MCF 10A (cell line): ENCODE results near the gene DHRS9. TPM values are rescaled to one million over a fixed set of nuclear protein-coding genes. Genes with fewer than 3 reads are reported as not detected.

Experiments
- BruUV-seq: library from RNA; stranded (reverse); fragments of 400-500 nt; replicated peaks from 2 replicates; lab custom pipeline; 2021; lab: Mats Ljungman, UMichigan
- CTCF ChIA-PET: fragments of 300-600 bp; sonication (Branson Sonifier 250); formaldehyde crosslinking; extraction: SDS; loops from one replicate; lab custom pipeline; 2021; ENCODE audit warnings: antibody characterized with exemption, inconsistent platforms; lab: Yijun Ruan, JAX
- POLR2A ChIA-PET: fragments of 300-600, 350-650 bp; sonication (Branson Sonifier 250); formaldehyde crosslinking; extraction: SDS; loops from one replicate; lab custom pipeline; 2020; ENCODE audit warnings: antibody characterized with exemption, inconsistent platforms; lab: Yijun Ruan, JAX
- DNase-seq: peaks from one replicate; pipeline ENCODE4 v3.0.0-alpha.2; 2018; ENCODE audit not compliant: unreplicated experiment
- H3K27ac Mint-ChIP-seq: one replicate; pipeline ENCODE4 v1.8.0; 2022; ENCODE audit warnings: mild to moderate bottlenecking, low read depth, mixed read lengths; ENCODE audit not compliant: unreplicated experiment
- H3K27me3 Mint-ChIP-seq: one replicate; pipeline ENCODE4 v1.8.0; 2022; ENCODE audit warnings: mixed read lengths; ENCODE audit not compliant: insufficient read depth, unreplicated experiment
- H3K36me3 Mint-ChIP-seq: one replicate; pipeline ENCODE4 v1.8.0; 2022; ENCODE audit warnings: mild to moderate bottlenecking, moderate library complexity, mixed read lengths; ENCODE audit not compliant: insufficient read depth, unreplicated experiment
- H3K4me1 Mint-ChIP-seq: one replicate; pipeline ENCODE4 v1.8.0; 2022; ENCODE audit warnings: mixed read lengths; ENCODE audit not compliant: insufficient read depth, unreplicated experiment
- H3K4me3 Mint-ChIP-seq: one replicate; pipeline ENCODE4 v1.8.0; 2022; ENCODE audit warnings: mild to moderate bottlenecking, moderate library complexity, mixed read lengths; ENCODE audit not compliant: unreplicated experiment
- H3K9me3 Mint-ChIP-seq: one replicate; pipeline ENCODE4 v1.8.0; 2022; ENCODE audit warnings: mixed read lengths; ENCODE audit not compliant: unreplicated experiment
- CTCF ChIP-seq: fragments of 200-600 bp; IDR thresholded peaks from one replicate; pipeline ENCODE4 v1.8.0; 2022; ENCODE audit warnings: antibody characterized with exemption, mild to moderate bottlenecking; ENCODE audit not compliant: unreplicated experiment
- intact Hi-C: fragments of 100-400 bp; cut with micrococcal nuclease; formaldehyde crosslinking; loops from 2 replicates; pipeline ENCODE4 v1.14.1; 2022
- total RNA-seq: library from RNA; stranded (reverse); gene quantifications from 2 replicates; pipeline ENCODE4 v1.2.3, GENCODE V29; 2022

DHRS9 gene
- total RNA-seq, 1 experiment from 2014 or later: 0.21 TPM

- Mint-ChIP-seq H3K36me3 (no peaks in the 10 kb centered on the region), H3K4me3 (no peak overlapping the region), H3K9me3 (no peaks in the 10 kb centered on the region), H3K4me1 (peaks cover 35% of the 10 kb centered on the region), H3K27ac (no peak overlapping the region), H3K27me3 (no peaks in the 10 kb centered on the region)
- intact Hi-C loops: no loop called here
- TF ChIP-seq CTCF: no peak
- ChIA-PET POLR2A (interaction anchor here (0.7 to 1.6 kb wide), 5 partner anchors 9 to 98 kb away, joined by 3 to 5 read pairs (median 3); no protein-coding TSS in a partner anchor), CTCF (interaction anchor here (1.0 to 1.1 kb wide), 2 partner anchors 128 to 142 kb away, joined by 4 to 7 read pairs; no protein-coding TSS in a partner anchor)
- no TSS peak for BruUV-seq
- DNase-seq: peak; percentile 45
Observed at GRCh38 chr2:169090133-169090820, 20.9 kb downstream of the DHRS9 start.

- POLR2A ChIA-PET: interaction anchor here (0.6 to 3.3 kb wide), 3 partner anchors 22 to 79 kb away, joined by 3 to 17 read pairs (median 6); partner anchors contain the start of gene DHRS9
- no peaks in the 10 kb centered on the region for H3K36me3 Mint-ChIP-seq
- no TSS peak for BruUV-seq
Observed at GRCh38 chr2:169091256-169091655, 21.9 kb downstream of the DHRS9 start.

GRCh38 chr2:169091761-169092519 is 22.6 kb downstream of the DHRS9 start:
- DNase-seq: peak; percentile 97
- H3K4me3 Mint-ChIP-seq: peak overlapping the region; percentile 1
- BruUV-seq: no TSS peak
- H3K9me3 Mint-ChIP-seq: no peaks in the 10 kb centered on the region
- no peak for TF ChIP-seq CTCF
- ChIA-PET POLR2A (interaction anchor here (0.6 to 3.3 kb wide), 6 partner anchors 20 to 129 kb away, joined by 3 to 17 read pairs (median 4); partner anchors contain the start of gene DHRS9), CTCF (interaction anchor here (0.7 kb wide), 1 partner anchor 29 kb away, joined by 3 read pairs; no protein-coding TSS in a partner anchor)
- H3K27me3 Mint-ChIP-seq: no peaks in the 10 kb centered on the region
- no peaks in the 10 kb centered on the region for H3K36me3 Mint-ChIP-seq
- intact Hi-C loops: no loop called here
- peaks cover 45% of the 10 kb centered on the region for H3K4me1 Mint-ChIP-seq
- peak overlapping the region; percentile 10 for H3K27ac Mint-ChIP-seq

More at GRCh38 chr2:169091256-169091655, 21.9 kb downstream of the DHRS9 start:
- CTCF ChIA-PET: no interaction called here
- Mint-ChIP-seq H3K4me1 (peaks cover 44% of the 10 kb centered on the region), H3K9me3 (no peaks in the 10 kb centered on the region), H3K4me3 (no peak overlapping the region), H3K27ac (no peak overlapping the region), H3K27me3 (no peaks in the 10 kb centered on the region)
- intact Hi-C loops: no loop called here
- DNase-seq: no peak
- TF ChIP-seq CTCF: no peak

- Mint-ChIP-seq H3K36me3 (no peaks in the 10 kb centered on the region), H3K9me3 (no peaks in the 10 kb centered on the region), H3K4me1 (peaks cover 45% of the 10 kb centered on the region), H3K27ac (no peak overlapping the region), H3K27me3 (no peaks in the 10 kb centered on the region), H3K4me3 (no peak overlapping the region)
- DNase-seq: no peak
- BruUV-seq: no TSS peak
- intact Hi-C loops: no loop called here
- no peak for TF ChIP-seq CTCF
- CTCF ChIA-PET: interaction anchor here (0.6 to 2.5 kb wide), 6 partner anchors 16 to 131 kb away, joined by 3 to 19 read pairs (median 4); no protein-coding TSS in a partner anchor
- POLR2A ChIA-PET: interaction anchor here (1.0 to 3.3 kb wide), 8 partner anchors 10 to 102 kb away, joined by 3 to 27 read pairs (median 4); partner anchors contain the start of gene DHRS9
Observed at GRCh38 chr2:169093535-169093934, 24.2 kb downstream of the DHRS9 start.
